NCI-H1694 treated with DMSO at 0.1 percent for 48 hours (cell line): ENCODE data around the gene SLCO2B1.

ENCODE experiments used
- DNase-seq: peaks from one replicate; lab custom pipeline; 2025; lab: John Stamatoyannopoulos, UW

Gene SLCO2B1

GRCh38 chr11:75223954-75224643 is 73.2 kb downstream of the SLCO2B1 start:
- no peak for DNase-seq

GRCh38 chr11:75225794-75226193 is 74.9 kb downstream of the SLCO2B1 start:
- no peak for DNase-seq

GRCh38 chr11:75229466-75229865 is 78.6 kb downstream of the SLCO2B1 start:
- no peak for DNase-seq

GRCh38 chr11:75230621-75231020 is 79.7 kb downstream of the SLCO2B1 start:
- DNase-seq: no peak

GRCh38 chr11:75233754-75234172 is 82.9 kb downstream of the SLCO2B1 start:
- DNase-seq: no peak

GRCh38 chr11:75236062-75236461 is 85.2 kb downstream of the SLCO2B1 start:
- DNase-seq: no peak

GRCh38 chr11:75237050-75237449 is 86.1 kb downstream of the SLCO2B1 start:
- no peak for DNase-seq

- no peak for DNase-seq
These were observed 87.9 kb downstream of the SLCO2B1 start for GRCh38 chr11:75238595-75239440.

GRCh38 chr11:75239531-75240290 is 88.8 kb downstream of the SLCO2B1 start:
- no peak for DNase-seq

GRCh38 chr11:75240311-75241035 is 89.6 kb downstream of the SLCO2B1 start, which contains the start of gene TPBGL:
Gene TPBGL, plus strand, starts transcription at chr11:75240774. Its CDS starts 276 bp downstream, at chr11:75241050.
- peak; percentile 23 for DNase-seq

- DNase-seq: peak; percentile 43
These were observed 90.4 kb downstream of the SLCO2B1 start for GRCh38 chr11:75241036-75241905.

GRCh38 chr11:75241906-75242644 is 91.2 kb downstream of the SLCO2B1 start:
- DNase-seq: peak; percentile 43

GRCh38 chr11:75242722-75243600 is 92.1 kb downstream of the SLCO2B1 start:
- no peak for DNase-seq

GRCh38 chr11:75244052-75244814 is 93.3 kb downstream of the SLCO2B1 start:
- no peak for DNase-seq

- no peak for DNase-seq
These were observed 94.6 kb downstream of the SLCO2B1 start for GRCh38 chr11:75245356-75246005.

- DNase-seq: no peak
These were observed 95.2 kb downstream of the SLCO2B1 start for GRCh38 chr11:75246006-75246670.

- DNase-seq: no peak
These were observed 95.9 kb downstream of the SLCO2B1 start for GRCh38 chr11:75246671-75247350.
